Breast epithelium (tissue), 4 donors: Measurements from ENCODE around the gene ZMYM3. TPM values are rescaled to one million over a fixed set of nuclear protein-coding genes. Genes with fewer than 3 reads are reported as not detected.
"Not testable (repeated sequence)": the region's sequence is repeated elsewhere in the genome, so short reads cannot be mapped to it uniquely, and the experiment has no call there.

Experiments used
- DNase-seq, 2 donors: peaks; one replicate each; pipeline ENCODE4 v3.0.0-alpha.2; 2019; ENCODE audit warnings: low spot score in 2 of 2
- H3K27ac ChIP-seq, 2 donors: fragments of 200-600 bp; sonication (generic) in 1 of 2; one replicate each; pipeline ENCODE4 v1.5.1; 2016 to 2019; ENCODE audit warnings: mild to moderate bottlenecking in 1 of 2
- H3K27me3 ChIP-seq, 2 donors: fragments of 200-600 bp; sonication (generic) in 1 of 2; one replicate each; pipeline versions ENCODE4 v1.5.1 to v1.6.0; 2017 to 2019; ENCODE audit warnings: control low read depth in 1 of 2, mild to moderate bottlenecking in 1 of 2
- H3K36me3 ChIP-seq: fragments of 200-600 bp; one replicate; pipeline ENCODE4 v1.5.1; 2019
- H3K4me1 ChIP-seq, 2 donors: fragments of 200-600 bp; sonication (generic); one replicate each; pipeline ENCODE4 v1.5.1; 2016 to 2019; ENCODE audit warnings: control low read depth in 1 of 2
- H3K4me3 ChIP-seq, 3 donors: fragments of 200-600 bp; sonication (generic); 1 replicate in 2 of 3; 2 replicates in 1 of 3; pipeline ENCODE4 v1.5.1; 2016 to 2019; ENCODE audit warnings: mild to moderate bottlenecking in 3 of 3, moderate library complexity in 2 of 3
- H3K9me3 ChIP-seq, 2 donors: fragments of 200-600 bp; sonication (generic) in 1 of 2; one replicate each; pipeline ENCODE4 v1.5.1; 2016 to 2019; ENCODE audit warnings: control low read depth in 1 of 2
- POLR2A ChIP-seq: fragments of 450-650 bp; IDR thresholded peaks from one replicate; pipeline ENCODE4 v1.6.1; 2016; ENCODE audit warnings: antibody characterized with exemption, mild to moderate bottlenecking, moderate library complexity
- POLR2AphosphoS5 ChIP-seq, 3 donors: sonication (generic); formaldehyde crosslinking; IDR thresholded peaks; one replicate each; pipeline ENCODE4 v1.6.1; 2017; ENCODE audit warnings: antibody characterized with exemption in 3 of 3
- intact Hi-C: fragments of 100-400 bp; cut with DNase I; formaldehyde crosslinking; loops from one replicate; pipeline ENCODE4 v1.15.1; 2023; ENCODE audit warnings: low total_unique reads
- total RNA-seq, 3 donors: library from RNA; depleted of rRNA; stranded (reverse); fragments of >200 nt; gene quantifications; one replicate each; pipeline ENCODE4 v1.1.0, GENCODE V29; 2016
- TF ChIP-seq, protein P1 (sequence below), 3 donors: fragments of 450-650 bp; IDR thresholded peaks; one replicate each; pipeline ENCODE4 v1.5.1; 2016 to 2017; ENCODE audit warnings: antibody characterized with exemption in 3 of 3, mild to moderate bottlenecking in 3 of 3, moderate library complexity in 3 of 3

Gene ZMYM3
- total RNA-seq, 3 donors from 2014 or later: 11.5 to 17.6 (median 11.5) TPM

- H3K4me3 ChIP-seq: peak overlapping the region; percentile 53 to 67 (median 62)
These were observed 28.8 kb upstream of the ZMYM3 start for GRCh38 chrX:71282514-71283402.

DNA sequence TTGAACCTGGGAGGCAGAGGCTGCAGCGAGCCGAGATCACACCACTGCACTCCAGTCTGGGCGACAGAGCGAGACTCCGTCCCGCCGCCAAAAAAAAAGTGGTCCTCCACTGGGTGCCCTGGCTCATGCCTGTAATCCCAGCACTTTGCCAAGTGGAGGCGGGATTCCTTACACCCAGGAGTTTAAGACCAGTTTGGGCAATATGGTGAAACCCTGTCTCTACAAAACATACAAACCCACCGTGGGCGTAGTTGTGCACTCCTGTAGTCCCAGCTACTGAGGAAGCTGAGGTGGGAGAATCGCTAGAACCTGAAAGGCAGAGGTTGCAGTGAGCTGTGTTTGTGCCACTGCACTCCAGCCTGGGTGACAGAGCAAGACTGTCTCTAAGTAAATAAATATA is 27.4 kb upstream of the ZMYM3 start:
- not testable (repeated sequence) for H3K9me3 ChIP-seq, H3K27ac ChIP-seq, H3K36me3 ChIP-seq, H3K27me3 ChIP-seq, H3K4me1 ChIP-seq, H3K4me3 ChIP-seq, DNase-seq
- intact Hi-C loops: loop anchor here (1.0 kb wide), 1 partner anchor 10 kb away; no protein-coding TSS in a partner anchor

More at GRCh38 chrX:71282514-71283402, 28.8 kb upstream of the ZMYM3 start:
- DNase-seq: no peak
- TF ChIP-seq POLR2AphosphoS5 (IDR thresholded peaks at IDR 0.05) (no peak), POLR2A (no peak)
- TF ChIP-seq, protein P1, sequence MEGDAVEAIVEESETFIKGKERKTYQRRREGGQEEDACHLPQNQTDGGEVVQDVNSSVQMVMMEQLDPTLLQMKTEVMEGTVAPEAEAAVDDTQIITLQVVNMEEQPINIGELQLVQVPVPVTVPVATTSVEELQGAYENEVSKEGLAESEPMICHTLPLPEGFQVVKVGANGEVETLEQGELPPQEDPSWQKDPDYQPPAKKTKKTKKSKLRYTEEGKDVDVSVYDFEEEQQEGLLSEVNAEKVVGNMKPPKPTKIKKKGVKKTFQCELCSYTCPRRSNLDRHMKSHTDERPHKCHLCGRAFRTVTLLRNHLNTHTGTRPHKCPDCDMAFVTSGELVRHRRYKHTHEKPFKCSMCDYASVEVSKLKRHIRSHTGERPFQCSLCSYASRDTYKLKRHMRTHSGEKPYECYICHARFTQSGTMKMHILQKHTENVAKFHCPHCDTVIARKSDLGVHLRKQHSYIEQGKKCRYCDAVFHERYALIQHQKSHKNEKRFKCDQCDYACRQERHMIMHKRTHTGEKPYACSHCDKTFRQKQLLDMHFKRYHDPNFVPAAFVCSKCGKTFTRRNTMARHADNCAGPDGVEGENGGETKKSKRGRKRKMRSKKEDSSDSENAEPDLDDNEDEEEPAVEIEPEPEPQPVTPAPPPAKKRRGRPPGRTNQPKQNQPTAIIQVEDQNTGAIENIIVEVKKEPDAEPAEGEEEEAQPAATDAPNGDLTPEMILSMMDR (IDR thresholded peaks at IDR 0.05): no peak
- Histone ChIP-seq H3K27me3 (peaks cover 0 to 3% of the 10 kb centered on the region in 2 donors), H3K4me1 (no peaks in the 10 kb centered on the region), H3K27ac (peak overlapping the region; percentile 89 to 93), H3K9me3 (no peaks in the 10 kb centered on the region), H3K36me3 (no peaks in the 10 kb centered on the region)
- intact Hi-C loops: no loop called here

DNA sequence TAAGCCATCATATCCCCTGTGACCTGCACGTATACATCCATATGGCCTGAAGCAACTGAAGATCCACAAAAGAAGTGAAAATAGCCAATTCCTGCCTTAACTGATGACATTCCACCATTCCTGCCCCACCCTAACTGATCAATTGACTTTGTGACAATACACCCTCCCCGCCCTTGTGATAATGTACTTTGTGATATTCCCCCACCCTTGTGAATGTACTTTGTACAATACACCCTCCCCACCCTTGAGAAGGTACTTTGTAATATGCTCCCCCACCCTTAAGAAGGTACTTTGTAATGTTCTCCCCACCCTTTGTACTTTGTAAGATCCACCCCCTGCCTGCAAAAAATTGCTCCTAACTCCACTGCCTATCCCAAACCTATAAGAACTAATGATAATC is 18.4 kb upstream of the ZMYM3 start:
- peaks cover 5 to 22% of the 10 kb centered on the region in 2 donors for H3K9me3 ChIP-seq
- H3K4me1 ChIP-seq, H3K4me3 ChIP-seq, H3K27me3 ChIP-seq, H3K36me3 ChIP-seq, intact Hi-C loops, DNase-seq, H3K27ac ChIP-seq: not testable (repeated sequence)

DNA sequence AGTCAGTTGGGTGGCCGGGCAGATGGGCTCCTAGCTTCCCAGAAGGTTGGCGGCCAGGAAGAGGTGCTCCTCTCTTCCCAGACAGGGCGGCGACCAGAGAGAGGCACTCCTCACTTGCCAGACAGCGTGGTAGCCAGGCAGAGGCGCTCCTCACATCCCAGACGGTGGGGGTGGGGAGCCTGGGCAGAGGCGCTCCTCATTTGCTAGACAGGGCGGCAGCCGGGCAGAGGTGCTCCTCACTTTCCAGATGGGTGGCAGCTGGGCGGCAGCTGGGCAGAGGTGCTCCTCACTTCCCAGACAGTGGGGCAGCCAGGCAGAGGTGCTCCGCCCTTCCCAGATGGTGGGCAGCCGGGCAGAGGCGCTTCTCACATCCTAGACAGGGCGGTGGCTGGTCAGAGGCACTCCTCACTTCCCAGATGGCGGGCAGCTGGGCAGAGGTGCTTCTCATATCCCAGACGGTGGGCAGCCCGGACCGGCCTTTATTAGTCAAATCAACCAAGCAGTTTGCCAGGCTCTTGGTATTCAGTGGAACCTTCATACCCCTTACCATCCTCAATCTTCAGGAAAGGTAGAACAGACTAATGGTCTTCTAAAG is 16.0 kb upstream of the ZMYM3 start:
- DNase-seq: no peak
- no peaks in the 10 kb centered on the region for H3K36me3 ChIP-seq
- peaks cover 5 to 19% of the 10 kb centered on the region in 2 donors for H3K9me3 ChIP-seq
- H3K4me1 ChIP-seq: no peaks in the 10 kb centered on the region
- intact Hi-C loops: no loop called here
- no peak overlapping the region for H3K27ac ChIP-seq
- H3K4me3 ChIP-seq: no peak overlapping the region
- TF ChIP-seq POLR2AphosphoS5 (IDR thresholded peaks at IDR 0.05): no peak
- TF ChIP-seq, protein P1 (IDR thresholded peaks at IDR 0.05): no peak
- no peak for TF ChIP-seq POLR2A
- no peaks in the 10 kb centered on the region for H3K27me3 ChIP-seq

- intact Hi-C loops, H3K27me3 ChIP-seq, H3K4me3 ChIP-seq, H3K36me3 ChIP-seq, H3K4me1 ChIP-seq, DNase-seq, H3K27ac ChIP-seq: not testable (repeated sequence)
- peaks cover 5 to 19% of the 10 kb centered on the region in 2 donors for H3K9me3 ChIP-seq
These were observed 14.7 kb upstream of the ZMYM3 start for GRCh38 chrX:71268624-71269023.

- no peak for TF ChIP-seq POLR2AphosphoS5 (IDR thresholded peaks at IDR 0.05)
- no peak for TF ChIP-seq POLR2A
- TF ChIP-seq, protein P1 (IDR thresholded peaks at IDR 0.05): no peak
- H3K36me3 ChIP-seq: no peaks in the 10 kb centered on the region
- H3K4me3 ChIP-seq: no peak overlapping the region
- DNase-seq: no peak
- H3K27ac ChIP-seq: no peak overlapping the region
- H3K9me3 ChIP-seq: no peaks in the 10 kb centered on the region
- intact Hi-C loops: no loop called here
- H3K27me3 ChIP-seq: peaks cover 0 to 31% of the 10 kb centered on the region in 2 donors
- no peaks in the 10 kb centered on the region for H3K4me1 ChIP-seq
These were observed 2.9 kb upstream of the ZMYM3 start for GRCh38 chrX:71256856-71257255.
